ENCODE results near the gene ARID1B. TPM values are rescaled to one million over a fixed set of nuclear protein-coding genes. Genes with fewer than 3 reads are reported as not detected.

Gene ARID1B
- total RNA-seq, 2 donors from 2014 or later = 62.9 to 71.6 TPM

DNA sequence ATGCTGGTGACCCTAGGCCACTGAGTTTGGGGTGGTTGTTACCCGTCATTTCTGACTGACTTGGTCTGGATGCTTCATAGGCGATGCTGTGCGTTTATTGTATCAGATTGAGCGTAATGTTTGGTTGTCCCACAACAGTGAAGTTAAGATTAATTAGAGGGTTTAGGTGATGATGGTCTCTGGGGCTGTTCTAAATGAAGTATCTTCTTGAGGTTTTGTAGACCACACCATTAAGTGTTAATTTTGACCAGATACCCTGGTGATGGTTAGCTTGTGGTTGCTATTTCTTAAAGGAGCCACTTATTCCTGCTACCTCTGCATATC is 132.8 kb downstream of the ARID1B start:
- no peak for DNase-seq
- H3K4me3 Mint-ChIP-seq = no peak overlapping the region
- no peak overlapping the region for H3K27ac Mint-ChIP-seq
- peaks cover 0 to 2% of the 10 kb centered on the region in 2 donors for H3K9me3 Mint-ChIP-seq
- peaks cover 0 to 6% of the 10 kb centered on the region in 2 donors for H3K36me3 Mint-ChIP-seq (ENCODE audit: insufficient read depth in 2 of 2)
- no peaks in the 10 kb centered on the region for H3K27me3 Mint-ChIP-seq (ENCODE audit: low read depth)
- no peak for ATAC-seq (replicated peaks in 1 of 2)
- peaks cover 47% of the 10 kb centered on the region for H3K4me1 Mint-ChIP-seq (ENCODE audit: low read depth)

DNA sequence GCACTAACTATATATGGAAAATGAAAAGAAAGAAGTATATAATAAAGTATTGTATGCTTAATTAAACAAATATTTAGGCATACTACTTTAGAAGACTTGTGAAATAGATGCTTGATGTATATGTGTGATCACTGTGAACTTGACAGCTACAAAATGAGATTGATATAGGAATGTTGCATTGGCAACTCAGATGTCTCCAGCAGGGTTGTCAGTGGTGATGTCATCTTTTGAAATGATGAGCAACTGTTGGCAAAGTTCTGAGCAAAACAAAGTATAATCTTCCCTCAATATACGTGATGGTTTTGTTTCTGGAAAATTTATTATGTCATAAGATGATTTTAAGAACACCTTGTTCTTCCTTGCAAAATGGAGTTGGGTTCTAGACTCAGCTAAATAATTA is 133.8 kb downstream of the ARID1B start:
- H3K9me3 Mint-ChIP-seq = peaks cover 0 to 2% of the 10 kb centered on the region in 2 donors
- no peak overlapping the region for H3K4me3 Mint-ChIP-seq
- H3K27me3 Mint-ChIP-seq (ENCODE audit: low read depth) = no peaks in the 10 kb centered on the region
- ATAC-seq (replicated peaks in 1 of 2) (peak in 1 of 2 donors; percentile 39), DNase-seq (no peak)
- peaks cover 48% of the 10 kb centered on the region for H3K4me1 Mint-ChIP-seq (ENCODE audit: low read depth)
- H3K36me3 Mint-ChIP-seq (ENCODE audit: insufficient read depth in 2 of 2) = peaks cover 0 to 6% of the 10 kb centered on the region in 2 donors
- H3K27ac Mint-ChIP-seq = no peak overlapping the region

DNA sequence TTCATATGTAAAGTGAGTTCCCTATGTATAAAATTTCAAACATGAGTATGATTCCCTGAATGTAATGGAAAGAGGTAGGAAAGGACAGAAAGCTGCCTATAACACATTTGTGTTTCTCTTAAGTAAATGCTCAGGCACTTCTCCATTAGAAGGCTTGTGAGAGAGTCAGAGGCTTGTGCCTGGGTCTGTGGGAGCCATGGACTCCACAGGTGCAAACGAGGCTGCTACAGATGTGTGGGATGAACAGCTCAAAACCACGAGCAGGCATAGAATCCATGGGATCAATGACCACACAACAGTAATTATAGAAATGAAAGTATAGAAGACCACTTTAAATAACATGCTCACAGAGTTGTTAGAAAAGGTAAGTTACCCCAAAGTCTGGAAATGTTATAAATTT is 134.4 kb downstream of the ARID1B start:
- ATAC-seq (replicated peaks in 1 of 2) (no peak), DNase-seq (no peak)
- Mint-ChIP-seq H3K27ac (no peak overlapping the region), H3K27me3 (ENCODE audit: low read depth) (no peaks in the 10 kb centered on the region), H3K4me1 (ENCODE audit: low read depth) (peaks cover 54% of the 10 kb centered on the region), H3K36me3 (ENCODE audit: insufficient read depth in 2 of 2) (peaks cover 0 to 6% of the 10 kb centered on the region in 2 donors), H3K4me3 (no peak overlapping the region), H3K9me3 (peaks cover 0 to 2% of the 10 kb centered on the region in 2 donors)

DNA sequence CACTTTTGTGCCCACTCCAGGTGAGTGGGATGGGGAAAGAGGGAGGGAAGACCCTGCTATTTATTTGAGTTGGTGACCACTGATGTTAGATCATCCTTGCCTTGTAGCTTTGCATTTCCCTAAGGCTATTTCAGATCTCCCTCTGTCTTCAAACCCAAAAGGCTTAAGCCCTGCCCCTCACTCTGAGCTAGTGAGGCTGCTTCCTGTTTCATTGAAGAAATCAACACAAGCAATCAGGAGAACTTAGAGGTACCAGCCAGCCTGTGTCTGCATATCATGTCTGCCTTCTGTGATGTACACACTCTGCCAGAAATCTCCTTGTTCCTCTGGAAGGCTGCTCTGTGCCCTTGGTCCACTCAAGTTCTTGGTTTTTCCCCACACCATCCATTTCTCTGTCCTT is 135.3 kb downstream of the ARID1B start:
- DNase-seq = no peak
- H3K9me3 Mint-ChIP-seq = peaks cover 0 to 2% of the 10 kb centered on the region in 2 donors

DNA sequence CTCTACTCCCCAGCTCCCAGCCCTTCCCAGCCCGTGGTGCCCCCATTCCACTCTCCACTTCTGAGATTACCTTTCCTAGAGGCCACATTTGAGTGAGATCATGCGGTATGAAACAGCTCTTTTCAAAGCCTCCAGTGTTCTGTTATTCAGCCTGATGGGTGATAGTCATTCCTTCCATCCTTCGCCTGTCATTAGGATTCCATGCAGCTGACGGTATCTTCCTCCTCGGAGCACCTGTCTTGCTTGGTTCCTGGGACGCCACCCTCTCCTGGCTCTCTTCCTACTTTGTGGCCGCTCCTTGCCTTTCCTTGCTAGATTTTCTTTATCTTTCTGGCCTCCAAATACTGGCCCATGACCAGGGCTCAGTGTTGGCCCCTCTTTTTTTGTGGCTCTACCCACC is 137.0 kb downstream of the ARID1B start:
- peaks cover 54% of the 10 kb centered on the region for H3K4me1 Mint-ChIP-seq (ENCODE audit: low read depth)
- H3K36me3 Mint-ChIP-seq (ENCODE audit: insufficient read depth in 2 of 2) = peaks cover 0 to 3% of the 10 kb centered on the region in 2 donors
- no peak overlapping the region for H3K27ac Mint-ChIP-seq
- ATAC-seq (replicated peaks in 1 of 2) (no peak), DNase-seq (no peak)
- peaks cover 0 to 2% of the 10 kb centered on the region in 2 donors for H3K9me3 Mint-ChIP-seq
- H3K27me3 Mint-ChIP-seq (ENCODE audit: low read depth) = no peaks in the 10 kb centered on the region
- no peak overlapping the region for H3K4me3 Mint-ChIP-seq

More for the DNA sequence above, 135.3 kb downstream of the ARID1B start:
- no peaks in the 10 kb centered on the region for H3K27me3 Mint-ChIP-seq (ENCODE audit: low read depth)
- peak overlapping the region in 1 of 2 donors; percentile 21 for H3K4me3 Mint-ChIP-seq
- peaks cover 0 to 3% of the 10 kb centered on the region in 2 donors for H3K36me3 Mint-ChIP-seq (ENCODE audit: insufficient read depth in 2 of 2)
- no peak for ATAC-seq (replicated peaks in 1 of 2)
- H3K4me1 Mint-ChIP-seq (ENCODE audit: low read depth) = peaks cover 61% of the 10 kb centered on the region
- H3K27ac Mint-ChIP-seq = peak overlapping the region; percentile 83

DNA sequence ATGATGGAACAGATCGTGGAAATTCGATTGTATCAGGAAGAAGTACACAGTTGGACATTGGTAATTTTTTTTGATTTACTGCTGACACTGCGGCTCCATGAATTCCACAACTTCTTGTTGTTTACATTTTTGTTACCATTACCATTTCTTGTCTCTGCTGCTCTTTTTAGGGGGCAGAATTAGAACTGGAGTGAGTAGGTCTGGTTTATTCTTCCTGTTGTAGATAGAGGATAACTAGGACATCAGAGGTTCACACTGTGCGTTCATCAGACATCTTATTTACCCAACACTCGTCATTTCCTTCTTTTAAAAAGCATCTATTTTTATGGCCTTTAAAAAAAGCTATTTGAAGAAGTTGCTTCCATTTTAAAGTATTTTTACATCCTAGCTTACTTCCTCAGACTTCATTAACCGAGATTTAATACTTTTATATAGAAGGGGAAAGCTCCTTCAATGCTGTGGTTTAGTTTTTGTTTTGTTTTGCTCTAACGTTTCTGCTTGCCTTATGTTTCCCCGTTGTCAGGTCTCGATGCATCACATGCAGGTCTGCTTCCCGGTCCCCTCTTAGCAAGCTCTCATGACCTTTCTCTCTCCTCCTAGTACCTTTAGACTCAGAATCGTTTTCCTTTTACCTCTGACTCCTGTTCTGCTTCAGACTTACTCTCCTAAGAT is 139.1 kb downstream of the ARID1B start:
- H3K27me3 Mint-ChIP-seq (ENCODE audit: low read depth) = no peaks in the 10 kb centered on the region
- ATAC-seq (replicated peaks in 1 of 2) = no peak

DNA sequence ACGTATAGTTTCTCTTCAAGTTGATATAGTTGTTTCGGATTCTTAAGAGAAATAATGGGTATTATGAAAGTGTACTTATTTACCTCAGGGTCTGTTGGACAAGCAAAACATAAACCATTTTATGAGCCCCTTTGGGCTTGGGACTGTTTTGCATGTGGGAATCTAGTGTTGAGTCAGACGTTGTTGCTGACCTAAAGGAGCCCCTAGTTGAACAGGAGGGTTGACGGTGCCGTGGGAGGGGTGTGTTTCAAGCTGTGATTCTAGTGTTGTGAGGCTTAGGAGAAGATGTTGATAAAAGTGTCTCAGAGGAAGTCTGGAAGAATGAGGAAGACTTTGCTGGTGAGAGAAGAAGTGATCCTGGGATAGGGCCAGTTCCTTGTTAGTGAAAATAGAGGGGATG is 140.0 kb downstream of the ARID1B start:
- Mint-ChIP-seq H3K4me1 (ENCODE audit: low read depth) (peaks cover 37% of the 10 kb centered on the region), H3K9me3 (peaks cover 0 to 2% of the 10 kb centered on the region in 2 donors), H3K4me3 (no peak overlapping the region), H3K27ac (peak overlapping the region; percentile 0), H3K36me3 (ENCODE audit: insufficient read depth in 2 of 2) (peaks cover 0 to 3% of the 10 kb centered on the region in 2 donors), H3K27me3 (ENCODE audit: low read depth) (no peaks in the 10 kb centered on the region)
- DNase-seq = no peak
- ATAC-seq (replicated peaks in 1 of 2) = no peak

More for the DNA sequence above, 139.1 kb downstream of the ARID1B start:
- DNase-seq = no peak
- Mint-ChIP-seq H3K4me1 (ENCODE audit: low read depth) (peaks cover 47% of the 10 kb centered on the region), H3K4me3 (peak overlapping the region; percentile 6 to 18), H3K27ac (no peak overlapping the region), H3K9me3 (peaks cover 0 to 2% of the 10 kb centered on the region in 2 donors), H3K36me3 (ENCODE audit: insufficient read depth in 2 of 2) (peaks cover 0 to 3% of the 10 kb centered on the region in 2 donors)

DNA sequence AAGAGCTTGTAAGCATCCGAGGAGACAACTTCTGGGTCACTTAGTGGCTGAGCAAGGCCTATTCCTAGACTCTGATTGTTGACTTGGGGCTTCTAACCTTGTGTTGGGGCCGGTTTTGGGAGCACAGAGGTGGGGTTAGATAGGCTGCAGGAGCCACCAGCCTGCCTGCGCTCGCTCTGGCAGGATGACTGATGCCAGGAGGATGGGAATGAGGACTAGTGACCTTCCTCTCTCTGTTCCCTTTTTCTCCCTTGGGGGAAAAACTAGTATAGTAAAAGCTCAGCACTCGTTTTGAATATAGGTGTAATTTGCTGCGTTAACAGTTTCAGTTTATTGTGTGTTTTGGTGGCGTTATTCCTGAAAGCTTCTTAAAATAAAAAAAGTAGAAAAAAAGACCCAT is 141.5 kb downstream of the ARID1B start:
- no peaks in the 10 kb centered on the region for H3K27me3 Mint-ChIP-seq (ENCODE audit: low read depth)
- DNase-seq (no peak), ATAC-seq (replicated peaks in 1 of 2) (no peak)
- H3K36me3 Mint-ChIP-seq (ENCODE audit: insufficient read depth in 2 of 2) = peaks cover 0 to 1% of the 10 kb centered on the region in 2 donors
- H3K4me1 Mint-ChIP-seq (ENCODE audit: low read depth) = peaks cover 35% of the 10 kb centered on the region
- H3K4me3 Mint-ChIP-seq = no peak overlapping the region
- H3K27ac Mint-ChIP-seq = no peak overlapping the region
- H3K9me3 Mint-ChIP-seq = no peaks in the 10 kb centered on the region

DNA sequence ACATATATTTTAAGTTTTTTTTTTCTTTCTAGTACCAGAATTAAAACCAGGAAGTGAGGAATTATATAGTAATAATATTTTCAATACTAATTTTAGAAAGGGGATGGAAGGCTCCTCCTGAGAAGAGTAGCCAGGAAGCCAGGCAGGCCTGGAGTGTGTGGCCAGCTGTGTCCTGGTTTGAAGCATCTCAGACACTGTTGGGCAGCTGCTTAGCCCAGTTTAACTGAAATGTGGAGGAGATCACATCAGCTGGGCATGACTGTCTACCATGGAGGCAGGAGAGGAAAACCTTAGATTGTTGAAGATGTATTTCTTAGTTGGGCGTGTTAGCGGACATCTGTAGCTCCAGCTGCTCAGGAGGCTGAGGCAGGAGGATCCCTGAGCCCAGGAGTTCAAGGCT is 142.2 kb downstream of the ARID1B start:
- Mint-ChIP-seq H3K27me3 (ENCODE audit: low read depth) (no peaks in the 10 kb centered on the region), H3K9me3 (no peaks in the 10 kb centered on the region), H3K4me1 (ENCODE audit: low read depth) (peaks cover 35% of the 10 kb centered on the region), H3K27ac (no peak overlapping the region), H3K4me3 (no peak overlapping the region), H3K36me3 (ENCODE audit: insufficient read depth in 2 of 2) (peaks cover 0 to 1% of the 10 kb centered on the region in 2 donors)
- ATAC-seq (replicated peaks in 1 of 2) (no peak), DNase-seq (no peak)

DNA sequence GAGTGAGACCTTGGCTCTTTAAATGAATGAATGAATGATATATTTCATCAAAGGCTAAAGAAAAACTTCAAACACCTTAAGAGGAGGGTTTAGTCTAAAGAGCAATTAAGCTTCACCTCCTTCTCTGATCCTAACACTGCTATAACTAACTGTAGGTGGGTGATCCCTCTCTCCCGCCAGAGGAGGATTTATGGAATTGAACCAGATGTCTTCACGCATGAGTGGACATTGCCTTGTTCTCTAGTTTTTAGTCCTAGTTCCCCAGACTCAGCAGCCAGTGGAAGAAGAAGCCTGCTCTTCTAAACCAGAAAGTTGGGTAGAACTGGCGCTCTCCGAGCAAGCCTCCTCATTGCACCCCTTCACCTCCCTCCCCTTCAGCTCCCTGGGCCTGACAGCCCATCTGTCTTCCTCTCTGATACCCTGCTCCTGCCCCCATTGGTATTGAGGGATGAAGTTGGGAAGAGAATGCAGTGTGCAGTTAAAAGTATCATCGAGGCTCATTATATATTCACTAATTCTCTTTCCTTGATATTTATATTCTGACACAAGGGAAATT is 142.7 kb downstream of the ARID1B start:
- peaks cover 0 to 1% of the 10 kb centered on the region in 2 donors for H3K36me3 Mint-ChIP-seq (ENCODE audit: insufficient read depth in 2 of 2)
- H3K4me3 Mint-ChIP-seq = no peak overlapping the region
- no peaks in the 10 kb centered on the region for H3K27me3 Mint-ChIP-seq (ENCODE audit: low read depth)
- no peak overlapping the region for H3K27ac Mint-ChIP-seq
- peaks cover 35% of the 10 kb centered on the region for H3K4me1 Mint-ChIP-seq (ENCODE audit: low read depth)
- no peaks in the 10 kb centered on the region for H3K9me3 Mint-ChIP-seq
- ATAC-seq (replicated peaks in 1 of 2) (no peak), DNase-seq (no peak)

DNA sequence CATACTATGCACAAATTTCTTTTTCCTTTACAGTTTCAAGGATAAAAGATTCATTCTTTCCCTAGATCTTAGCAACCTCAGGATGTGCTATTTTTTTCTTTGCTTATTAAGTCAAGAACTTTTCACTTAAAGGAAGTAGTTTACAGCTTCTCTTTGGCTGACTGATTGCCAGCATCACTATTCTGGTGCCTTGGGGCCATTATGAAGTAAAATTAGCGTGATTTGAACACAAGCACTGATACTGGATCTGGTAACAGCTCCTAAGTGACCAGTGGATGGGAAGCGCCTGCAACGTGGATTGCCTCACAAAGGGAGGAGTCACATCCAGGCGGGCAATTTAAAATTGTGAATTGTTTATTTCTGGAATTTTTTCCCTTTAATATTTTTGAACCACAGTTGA is 147.1 kb downstream of the ARID1B start:
- Mint-ChIP-seq H3K4me1 (ENCODE audit: low read depth) (peaks cover 48% of the 10 kb centered on the region), H3K27ac (no peak overlapping the region)

DNA sequence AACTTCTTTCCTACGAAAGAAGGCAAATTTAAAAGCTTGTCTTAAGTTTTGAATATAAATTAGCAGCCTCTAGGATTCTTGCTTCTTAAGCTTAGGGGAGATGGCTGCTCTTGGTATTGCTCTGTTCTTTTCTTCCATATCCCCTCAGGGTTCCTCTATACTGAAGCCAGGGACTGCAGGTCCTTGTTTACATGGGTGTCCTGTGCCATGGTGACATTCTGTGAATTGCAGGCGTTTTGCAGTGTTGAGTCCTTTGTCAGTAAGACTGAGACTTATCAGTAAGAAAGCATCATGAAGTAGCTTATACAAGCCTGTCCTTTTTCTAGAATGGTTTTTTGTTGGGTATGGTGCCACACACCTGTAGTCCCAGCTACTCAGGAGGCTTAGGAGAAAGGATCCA is 147.8 kb downstream of the ARID1B start:
- no peaks in the 10 kb centered on the region for H3K9me3 Mint-ChIP-seq
- no peak overlapping the region for H3K4me3 Mint-ChIP-seq
- ATAC-seq (replicated peaks in 1 of 2) = no peak
- no peaks in the 10 kb centered on the region for H3K36me3 Mint-ChIP-seq (ENCODE audit: insufficient read depth in 2 of 2)
- no peak overlapping the region for H3K27ac Mint-ChIP-seq
- H3K27me3 Mint-ChIP-seq (ENCODE audit: low read depth) = no peaks in the 10 kb centered on the region
- DNase-seq = no peak
- H3K4me1 Mint-ChIP-seq (ENCODE audit: low read depth) = peaks cover 53% of the 10 kb centered on the region

More for the DNA sequence above, 147.1 kb downstream of the ARID1B start:
- ATAC-seq (replicated peaks in 1 of 2) (no peak), DNase-seq (no peak)
- Mint-ChIP-seq H3K36me3 (ENCODE audit: insufficient read depth in 2 of 2) (no peaks in the 10 kb centered on the region), H3K4me3 (no peak overlapping the region), H3K9me3 (no peaks in the 10 kb centered on the region), H3K27me3 (ENCODE audit: low read depth) (no peaks in the 10 kb centered on the region)

DNA sequence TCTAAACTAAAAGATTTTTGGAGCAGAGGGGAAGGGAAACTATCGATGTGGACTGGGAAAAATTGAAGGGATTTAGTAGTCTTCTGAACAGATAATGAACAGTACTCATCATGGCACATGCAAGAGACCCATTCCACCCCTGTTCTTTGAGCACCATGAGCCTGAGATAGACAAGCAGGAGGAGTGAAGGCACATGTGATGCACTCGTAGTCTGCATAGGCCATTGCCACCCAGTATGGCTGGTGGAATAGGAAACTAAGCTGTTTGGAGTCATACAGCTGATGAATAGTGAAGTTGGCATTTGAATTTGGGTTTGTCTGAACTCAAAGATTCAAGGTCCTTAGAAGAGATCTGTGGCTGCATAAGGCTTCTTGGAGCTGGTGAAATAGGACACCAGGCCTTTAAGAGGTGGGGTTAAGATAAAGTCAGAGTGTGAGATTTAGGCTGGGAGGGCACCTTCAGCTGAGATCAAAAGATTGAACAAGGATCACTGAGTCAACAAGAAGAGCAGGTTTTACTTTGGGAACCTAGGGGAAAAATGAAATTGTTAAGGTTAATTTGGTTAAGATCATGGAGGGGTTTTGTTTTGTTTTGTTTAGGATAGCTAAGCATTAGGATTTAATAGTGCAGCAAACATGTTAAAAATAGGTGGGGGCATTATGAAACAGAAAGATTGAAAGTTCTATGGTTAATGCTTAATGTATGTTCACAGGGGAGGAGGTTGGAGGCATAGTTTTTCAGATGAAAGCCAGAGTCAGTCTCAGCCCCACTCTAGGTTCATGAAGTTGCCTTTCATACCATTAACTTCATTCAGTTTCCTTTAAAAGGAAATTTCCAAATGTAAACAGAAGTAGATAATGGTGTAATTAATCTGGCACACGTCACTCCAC is 148.8 kb downstream of the ARID1B start:
- ATAC-seq (replicated peaks in 1 of 2) (no peak), DNase-seq (no peak)
- H3K27ac Mint-ChIP-seq = no peak overlapping the region

More for the DNA sequence above, 148.8 kb downstream of the ARID1B start:
- no peaks in the 10 kb centered on the region for H3K9me3 Mint-ChIP-seq
- no peaks in the 10 kb centered on the region for H3K27me3 Mint-ChIP-seq (ENCODE audit: low read depth)
- no peaks in the 10 kb centered on the region for H3K36me3 Mint-ChIP-seq (ENCODE audit: insufficient read depth in 2 of 2)
- H3K4me1 Mint-ChIP-seq (ENCODE audit: low read depth) = peaks cover 51% of the 10 kb centered on the region
- no peak overlapping the region for H3K4me3 Mint-ChIP-seq
